Astrocyte (in vitro differentiated cells and primary cell): ENCODE data around the gene P2RY12.

Experiments
- CTCF ChIP-seq: IDR thresholded peaks from 2 replicates; pipeline ENCODE4 v1.5.1; 2011; ENCODE audit warnings: low read depth, mild to moderate bottlenecking, inconsistent platforms, low read length, moderate library complexity; ENCODE audit not compliant: insufficient read depth
- EZH2 ChIP-seq: IDR thresholded peaks from 2 replicates; pipeline ENCODE4 v1.6.1; 2012; ENCODE audit warnings: mild to moderate bottlenecking, low read length, inconsistent platforms; ENCODE audit not compliant: insufficient read depth

- TF ChIP-seq EZH2 (no peak), CTCF (peak; percentile 55)
These were observed 56.9 kb downstream of the P2RY12 start for GRCh38 chr3:151327571-151328198.
